HCT116 (cell line): Measurements from ENCODE around the gene ZNF304. TPM values are rescaled to one million over a fixed set of nuclear protein-coding genes. Genes with fewer than 3 reads are reported as not detected.

Experiments
- ATAC-seq: fragments of 200-7000 bp; cut with Tn5 transposase; 2 replicates; pipeline ENCODE4 v1.9.1; 2020; ENCODE audit warnings: mild to moderate bottlenecking, moderate library complexity
- BruUV-seq: library from RNA; stranded (reverse); fragments of 400-500 nt; replicated peaks from 2 replicates; lab custom pipeline; 2021; lab: Mats Ljungman, UMichigan
- CTCF ChIA-PET: fragments of 300-600 bp; sonication (Branson Sonifier 250); formaldehyde crosslinking; loops from one replicate; lab custom pipeline; 2021; ENCODE audit warnings: antibody characterized with exemption; lab: Charles Lee
- POLR2A ChIA-PET: fragments of 300-600, 350-600 bp; sonication (Branson Sonifier 250); formaldehyde crosslinking; loops from one replicate; lab custom pipeline; 2021; ENCODE audit warnings: antibody characterized with exemption; lab: Charles Lee
- RAD21 ChIA-PET, 2 experiments: fragments of 300-600 bp; sonication (Branson Sonifier 250); formaldehyde crosslinking; loops; one replicate each; lab custom pipeline; 2023; ENCODE audit warnings: low total read pairs in 2 of 2; ENCODE audit not compliant: uncharacterized antibody in 2 of 2, unreplicated experiment in 2 of 2, low non-redundant PET in 1 of 2; lab: Charles Lee
- DNase-seq: peaks from one replicate; pipeline ENCODE4 v3.0.0-alpha.2; 2010; ENCODE audit warnings: low read depth, low spot score
- H2AFZ ChIP-seq: fragments of 200-600 bp; shearing (Covaris generic), sonication (generic); 2 replicates; pipeline ENCODE4 v1.6.1; 2017; ENCODE audit warnings: low read depth, mixed run types, mixed read lengths, antibody characterized with exemption, low read length; ENCODE audit not compliant: poor library complexity, severe bottlenecking
- H3K27ac ChIP-seq: 2 replicates; pipeline ENCODE4 v1.5.1; 2012; ENCODE audit warnings: low read depth, low read length
- H3K27me3 ChIP-seq: fragments of 200-600 bp; sonication (generic); 2 replicates; pipeline ENCODE4 v1.6.1; 2016; ENCODE audit warnings: mixed run types, low read length, mixed read lengths; ENCODE audit not compliant: insufficient read depth
- H3K36me3 ChIP-seq, 2 experiments: fragments of 200-500 bp in 1 of 2; fragments of 200-600 bp in 1 of 2; sonication (Bioruptor generic) in 1 of 2; sonication (generic) in 1 of 2; 2 replicates each; pipeline versions ENCODE4 v1.5.1 to v1.6.1; 2014 to 2016; ENCODE audit warnings: low read length in 2 of 2, inconsistent platforms in 1 of 2, mixed read lengths in 1 of 2, mixed run types in 1 of 2; ENCODE audit not compliant: insufficient read depth in 2 of 2, control insufficient read depth in 1 of 2
- H3K4me1 ChIP-seq, 2 experiments: fragments of 200-600 bp in 1 of 2; sonication (generic) in 1 of 2; 2 replicates each; pipeline versions ENCODE4 v1.5.1 to v1.6.1; 2012 to 2017; ENCODE audit warnings: low read length in 2 of 2, inconsistent platforms in 1 of 2, mild to moderate bottlenecking in 1 of 2, mixed read lengths in 1 of 2, mixed run types in 1 of 2, moderate library complexity in 1 of 2; ENCODE audit not compliant: insufficient read depth in 2 of 2, control insufficient read depth in 1 of 2
- H3K4me2 ChIP-seq: fragments of 200-600 bp; sonication (generic); 2 replicates; pipeline ENCODE4 v1.6.1; 2017; ENCODE audit warnings: mixed run types, low read length, mixed read lengths
- H3K4me3 ChIP-seq, 2 experiments: fragments of 200-600 bp in 1 of 2; sonication (generic) in 1 of 2; replicated peaks in 1 of 2; 2 replicates each; pipeline ENCODE4 v1.5.1; 2011 to 2016; ENCODE audit warnings: low read length in 2 of 2, control low read depth in 1 of 2, low read depth in 1 of 2, mild to moderate bottlenecking in 1 of 2, mixed read lengths in 1 of 2, mixed run types in 1 of 2
- H3K79me2 ChIP-seq: fragments of 200-600 bp; sonication (generic); 2 replicates; pipeline ENCODE4 v1.6.1; 2017; ENCODE audit warnings: mild to moderate bottlenecking, mixed run types, low read length, moderate library complexity, mixed read lengths; ENCODE audit not compliant: insufficient read depth
- H3K9ac ChIP-seq: fragments of 200-600 bp; sonication (generic); 2 replicates; pipeline ENCODE4 v1.6.1; 2016; ENCODE audit warnings: low read length, mixed read lengths
- H3K9me2 ChIP-seq: fragments of 200-600 bp; sonication (generic), shearing (Covaris generic); 2 replicates; pipeline ENCODE4 v1.6.1; 2017; ENCODE audit warnings: mixed run types, mild to moderate bottlenecking, moderate library complexity; ENCODE audit not compliant: insufficient read depth
- H3K9me3 ChIP-seq, 2 experiments: fragments of 200-500 bp in 1 of 2; fragments of 200-600 bp in 1 of 2; sonication (Bioruptor generic) in 1 of 2; sonication (generic) in 1 of 2; 2 replicates each; pipeline ENCODE4 v1.6.1; 2014 to 2017; ENCODE audit warnings: low read length in 2 of 2, mixed read lengths in 2 of 2, inconsistent platforms in 1 of 2, low read depth in 1 of 2, mild to moderate bottlenecking in 1 of 2, mixed run types in 1 of 2, moderate library complexity in 1 of 2; ENCODE audit not compliant: control insufficient read depth in 1 of 2, insufficient read depth in 1 of 2
- H4K20me1 ChIP-seq: fragments of 200-600 bp; sonication (generic), shearing (Covaris generic); 2 replicates; pipeline ENCODE4 v1.6.1; 2017; ENCODE audit warnings: mixed run types, mild to moderate bottlenecking, moderate library complexity; ENCODE audit not compliant: insufficient read depth
- CBX3 ChIP-seq: IDR thresholded peaks from 2 replicates; pipeline ENCODE4 v1.6.1; 2012; ENCODE audit warnings: low read depth
- CEBPB ChIP-seq: IDR thresholded peaks from 2 replicates; pipeline ENCODE4 v1.6.1; 2012; ENCODE audit warnings: low read depth
- CTCF ChIP-seq, 3 experiments: fragments of 200-600 bp in 1 of 3; sonication (generic) in 1 of 3; IDR thresholded peaks in 2 of 3; conservative IDR thresholded peaks in 1 of 3; 2 replicates each; pipeline ENCODE4 v1.5.1; 2012 to 2017; ENCODE audit warnings: low read depth in 2 of 3, low read length in 2 of 3, antibody characterized with exemption in 1 of 3, borderline replicate concordance in 1 of 3, control low read depth in 1 of 3, mild to moderate bottlenecking in 1 of 3, mixed read lengths in 1 of 3, mixed run types in 1 of 3, moderate library complexity in 1 of 3; ENCODE audit not compliant: insufficient read depth in 1 of 3
- EGR1 ChIP-seq: IDR thresholded peaks from 2 replicates; pipeline ENCODE4 v1.6.1; 2012; ENCODE audit warnings: low read depth
- ELF1 ChIP-seq: IDR thresholded peaks from 2 replicates; pipeline ENCODE4 v1.6.1; 2012; ENCODE audit warnings: low read depth, borderline replicate concordance
- EZH2phosphoT487 ChIP-seq: fragments of 200-600 bp; IDR thresholded peaks from 2 replicates; pipeline ENCODE4 v1.6.1; 2018; ENCODE audit warnings: antibody characterized with exemption, borderline replicate concordance
- FOSL1 ChIP-seq: IDR thresholded peaks from 2 replicates; pipeline ENCODE4 v1.6.1; 2012; ENCODE audit warnings: low read depth
- JUND ChIP-seq: IDR thresholded peaks from 2 replicates; pipeline ENCODE4 v1.6.1; 2012
- MAX ChIP-seq: IDR thresholded peaks from 2 replicates; pipeline ENCODE4 v1.6.1; 2012
- POLR2A ChIP-seq: IDR thresholded peaks from 2 replicates; pipeline ENCODE4 v1.7.0; 2011; ENCODE audit warnings: borderline replicate concordance; ENCODE audit not compliant: insufficient read depth, insufficient read length; ENCODE audit errors: extremely low read depth
- POLR2AphosphoS5 ChIP-seq: IDR thresholded peaks from 2 replicates; pipeline ENCODE4 v1.6.1; 2011; ENCODE audit warnings: mild to moderate bottlenecking, low read depth, low read length, moderate library complexity
- RAD21 ChIP-seq: IDR thresholded peaks from 2 replicates; pipeline ENCODE4 v1.6.1; 2012; ENCODE audit warnings: low read depth, mild to moderate bottlenecking
- YY1 ChIP-seq: IDR thresholded peaks from 2 replicates; pipeline ENCODE4 v1.6.1; 2011; ENCODE audit warnings: low read length, low read depth, moderate library complexity, mild to moderate bottlenecking; ENCODE audit not compliant: insufficient replicate concordance; ENCODE audit errors: extremely low read depth
- ZFX ChIP-seq: fragments of 450-650 bp; IDR thresholded peaks from 2 replicates; pipeline ENCODE4 v1.6.1; 2017
- intact Hi-C: fragments of 100-400 bp; cut with micrococcal nuclease; formaldehyde crosslinking; loops from 2 replicates; pipeline ENCODE4 v1.10.0; 2022
- total RNA-seq: library from RNA; stranded (reverse); gene quantifications from one replicate; pipeline ENCODE4 v1.2.1, GENCODE V29; 2021; ENCODE audit not compliant: unreplicated experiment
- TF ChIP-seq, protein P1 (sequence below): IDR thresholded peaks from 2 replicates; pipeline ENCODE4 v1.6.1; 2011; ENCODE audit warnings: mild to moderate bottlenecking, low read length, moderate library complexity; ENCODE audit not compliant: insufficient replicate concordance; ENCODE audit errors: extremely low read depth

The ZNF304 gene
- total RNA-seq, 1 experiment from 2014 or later: 6.3 TPM

- ATAC-seq: no peak
- no peak overlapping the region for H3K4me3 ChIP-seq
- H3K27me3 ChIP-seq: no peaks in the 10 kb centered on the region
- intact Hi-C loops: no loop called here
- no peaks in the 10 kb centered on the region for H4K20me1 ChIP-seq
- 0 out of 4 replicates have a peak, but pooled peaks cover 0 to under 1% of the 10 kb centered on the region in 2 experiments for H3K4me1 ChIP-seq
- no peak overlapping the region for H3K9ac ChIP-seq
- no peaks in the 10 kb centered on the region; a peak in 1 of 4 replicates for H3K9me3 ChIP-seq
- peaks cover 10% of the 10 kb centered on the region for H3K79me2 ChIP-seq
- ChIA-PET POLR2A (no interaction called here), CTCF (no interaction called here), RAD21 (no interaction called here)
- TF ChIP-seq POLR2A (no peak), CEBPB (no peak), EGR1 (no peak), JUND (no peak), CTCF (IDR thresholded peaks at IDR 0.05 in 2 of 3, conservative IDR thresholded peaks at IDR 0.05 in 1 of 3; ENCODE audit: borderline replicate concordance in 1 of 3, insufficient read depth in 1 of 3, low read depth in 2 of 3, low read length in 2 of 3) (no peak), CBX3 (no peak), ELF1 (no peak), FOSL1 (no peak), MAX (no peak), ZFX (no peak), RAD21 (no peak), YY1 (no peak), EZH2phosphoT487 (no peak), POLR2AphosphoS5 (no peak)
- TF ChIP-seq, protein P1, sequence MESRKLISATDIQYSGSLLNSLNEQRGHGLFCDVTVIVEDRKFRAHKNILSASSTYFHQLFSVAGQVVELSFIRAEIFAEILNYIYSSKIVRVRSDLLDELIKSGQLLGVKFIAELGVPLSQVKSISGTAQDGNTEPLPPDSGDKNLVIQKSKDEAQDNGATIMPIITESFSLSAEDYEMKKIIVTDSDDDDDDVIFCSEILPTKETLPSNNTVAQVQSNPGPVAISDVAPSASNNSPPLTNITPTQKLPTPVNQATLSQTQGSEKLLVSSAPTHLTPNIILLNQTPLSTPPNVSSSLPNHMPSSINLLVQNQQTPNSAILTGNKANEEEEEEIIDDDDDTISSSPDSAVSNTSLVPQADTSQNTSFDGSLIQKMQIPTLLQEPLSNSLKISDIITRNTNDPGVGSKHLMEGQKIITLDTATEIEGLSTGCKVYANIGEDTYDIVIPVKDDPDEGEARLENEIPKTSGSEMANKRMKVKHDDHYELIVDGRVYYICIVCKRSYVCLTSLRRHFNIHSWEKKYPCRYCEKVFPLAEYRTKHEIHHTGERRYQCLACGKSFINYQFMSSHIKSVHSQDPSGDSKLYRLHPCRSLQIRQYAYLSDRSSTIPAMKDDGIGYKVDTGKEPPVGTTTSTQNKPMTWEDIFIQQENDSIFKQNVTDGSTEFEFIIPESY: no peak
- H3K4me2 ChIP-seq: no peak overlapping the region
- H3K36me3 ChIP-seq: peaks cover 14 to 31% of the 10 kb centered on the region in 2 experiments
- DNase-seq: no peak
- no peak overlapping the region for H2AFZ ChIP-seq
- no peak overlapping the region for H3K27ac ChIP-seq
- no peaks in the 10 kb centered on the region for H3K9me2 ChIP-seq
- no TSS peak for BruUV-seq
Measured at GRCh38 chr19:57357406-57357805, 6.3 kb downstream of the ZNF304 start.
